ENCODE results near the gene APOBEC3C. TPM values are rescaled to one million over a fixed set of nuclear protein-coding genes. Genes with fewer than 3 reads are reported as not detected.

APOBEC3C gene
- total RNA-seq, result 10 to 100 TPM in 1 of 2 donors, 1 to 10 TPM in 1; 9.1 to 12.5 TPM

GRCh38 chr22:39013942-39014722 is at the start of gene APOBEC3C:
TSS of gene APOBEC3C (plus strand) at chr22:39014257. CDS start at chr22:39014363, 106 bp downstream.
- Histone ChIP-seq H3K27me3 (no peaks in the 10 kb centered on the region), H3K9me3 (no peaks in the 10 kb centered on the region), H3K4me1 (peaks cover 0 to 17% of the 10 kb centered on the region in 2 donors), H3K27ac (peak within 1 kb of the TSS; percentile 68 to 84), H3K36me3 (no peaks in the 10 kb centered on the region), H3K4me3 (peak within 1 kb of the TSS; percentile 22 to 60)
- DNase-seq (ENCODE audit: low spot score), result peak; percentile 90
- TF ChIP-seq CTCF (IDR thresholded peaks at IDR 0.05), result no peak

GRCh38 chr22:38964306-38964705 is 49.8 kb upstream of the APOBEC3C start:
- no peak for TF ChIP-seq CTCF (IDR thresholded peaks at IDR 0.05)
- no peaks in the 10 kb centered on the region for H3K9me3 ChIP-seq
- DNase-seq (ENCODE audit: low spot score), result no peak

GRCh38 chr22:38964989-38965388 is 49.1 kb upstream of the APOBEC3C start:
- Histone ChIP-seq H3K27ac (no peak overlapping the region), H3K9me3 (no peaks in the 10 kb centered on the region), H3K4me3 (no peak overlapping the region), H3K27me3 (no peaks in the 10 kb centered on the region), H3K4me1 (no peaks in the 10 kb centered on the region), H3K36me3 (no peaks in the 10 kb centered on the region)
- no peak for TF ChIP-seq CTCF (IDR thresholded peaks at IDR 0.05)
- no peak for DNase-seq (ENCODE audit: low spot score)

More at GRCh38 chr22:38964306-38964705, 49.8 kb upstream of the APOBEC3C start:
- Histone ChIP-seq H3K27ac (no peak overlapping the region), H3K27me3 (no peaks in the 10 kb centered on the region), H3K4me3 (no peak overlapping the region), H3K36me3 (no peaks in the 10 kb centered on the region), H3K4me1 (no peaks in the 10 kb centered on the region)

DNA sequence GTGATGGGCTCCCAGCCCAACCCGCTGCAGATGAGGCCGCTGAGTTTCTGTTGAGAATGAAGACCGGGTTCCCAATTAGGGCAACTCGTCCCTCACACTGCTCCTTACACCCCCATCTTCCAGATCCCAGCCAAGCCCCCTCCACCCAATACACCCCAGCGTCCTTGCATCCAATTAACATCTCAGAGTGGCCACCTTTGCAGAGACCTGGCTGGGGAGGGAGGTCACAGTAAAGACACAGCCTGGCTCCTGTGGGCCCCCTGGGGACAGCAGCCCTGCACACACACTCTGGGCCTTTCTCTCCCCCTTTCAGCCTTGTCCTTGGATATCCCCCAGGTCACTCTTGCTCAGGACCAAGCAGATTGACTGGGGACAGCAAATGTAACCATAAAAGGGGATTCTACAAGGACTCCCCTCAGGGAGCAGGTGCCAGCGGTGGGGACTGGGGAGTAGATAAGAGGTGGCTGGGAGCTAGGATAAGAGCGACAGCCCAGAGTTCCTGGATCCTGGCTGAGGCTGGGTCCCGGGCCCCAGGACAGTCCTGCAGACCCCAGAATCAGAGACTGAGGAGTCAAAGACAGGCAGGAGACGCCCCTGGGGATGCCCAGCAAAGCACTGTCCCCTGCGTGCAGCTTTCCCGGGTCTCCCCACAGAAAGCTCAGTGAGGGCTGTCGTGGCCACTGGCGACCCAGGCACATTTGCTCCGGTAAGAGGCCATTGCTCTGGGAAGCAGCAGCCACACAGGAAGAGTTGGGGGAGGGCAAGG is 48.3 kb upstream of the APOBEC3C start:
- no peaks in the 10 kb centered on the region for H3K36me3 ChIP-seq
- H3K4me1 ChIP-seq, result no peaks in the 10 kb centered on the region
- H3K4me3 ChIP-seq, result no peak overlapping the region
- H3K9me3 ChIP-seq, result no peaks in the 10 kb centered on the region
- no peak for TF ChIP-seq CTCF (IDR thresholded peaks at IDR 0.05)
- no peaks in the 10 kb centered on the region for H3K27me3 ChIP-seq
- H3K27ac ChIP-seq, result no peak overlapping the region
- DNase-seq (ENCODE audit: low spot score), result no peak

DNA sequence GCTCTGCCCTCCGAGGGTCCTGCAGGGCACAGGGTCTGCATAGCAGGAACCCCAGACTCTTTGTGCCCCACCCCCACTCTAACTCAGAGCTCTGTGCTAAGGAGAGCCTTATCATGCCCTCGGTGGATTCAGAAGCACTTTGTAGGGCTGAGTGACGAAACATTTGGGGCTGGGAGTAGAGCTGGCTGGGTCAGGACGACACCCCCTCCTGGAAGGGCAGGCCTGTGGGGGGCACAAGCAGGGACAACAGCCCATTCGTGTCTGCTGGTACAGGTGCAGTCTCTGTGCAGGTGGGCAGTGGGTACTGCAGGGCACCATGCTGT is 47.7 kb upstream of the APOBEC3C start:
- Histone ChIP-seq H3K36me3 (no peaks in the 10 kb centered on the region), H3K9me3 (no peaks in the 10 kb centered on the region), H3K4me1 (no peaks in the 10 kb centered on the region), H3K27ac (no peak overlapping the region), H3K4me3 (no peak overlapping the region), H3K27me3 (no peaks in the 10 kb centered on the region)
- TF ChIP-seq CTCF (IDR thresholded peaks at IDR 0.05), result no peak
- no peak for DNase-seq (ENCODE audit: low spot score)
